Activated CD8-positive, alpha-beta T cell treated with anti-CD3 and anti-CD28 coated beads for 36 hours (primary cell): Measurements from ENCODE around the gene SMOC1. TPM values are rescaled to one million over a fixed set of nuclear protein-coding genes. Genes with fewer than 3 reads are reported as not detected.

Experiments used
- ATAC-seq: fragments of 200-7000 bp; cut with Tn5 transposase; one replicate; pipeline ENCODE4 v1.10.0; 2021; ENCODE audit warnings: mild to moderate bottlenecking, moderate library complexity
- CTCF ChIA-PET: fragments of 350-600 bp; sonication (Branson Sonifier 250); formaldehyde crosslinking; loops from one replicate; lab custom pipeline; 2021; ENCODE audit warnings: antibody characterized with exemption; lab: Charles Lee
- POLR2A ChIA-PET: fragments of 350-600 bp; sonication (Branson Sonifier 250); formaldehyde crosslinking; loops from one replicate; lab custom pipeline; 2021; ENCODE audit warnings: antibody characterized with exemption; lab: Charles Lee
- DNase-seq: peaks from one replicate; pipeline ENCODE4 v3.0.0-alpha.2; 2020
- H3K27ac Mint-ChIP-seq: one replicate; pipeline ENCODE4 v1.8.0; 2021; ENCODE audit warnings: mild to moderate bottlenecking, mixed read lengths
- H3K27me3 Mint-ChIP-seq: one replicate; pipeline ENCODE4 v1.8.0; 2021; ENCODE audit warnings: mixed read lengths
- H3K36me3 Mint-ChIP-seq: one replicate; pipeline ENCODE4 v1.8.0; 2021; ENCODE audit warnings: low read depth, mixed read lengths
- H3K4me1 Mint-ChIP-seq: one replicate; pipeline ENCODE4 v1.8.0; 2021; ENCODE audit warnings: low read depth, mixed read lengths
- H3K4me3 Mint-ChIP-seq: one replicate; pipeline ENCODE4 v1.8.0; 2021; ENCODE audit warnings: mild to moderate bottlenecking, moderate library complexity, mixed read lengths
- H3K9me3 Mint-ChIP-seq: one replicate; pipeline ENCODE4 v1.8.0; 2021; ENCODE audit warnings: mixed read lengths
- intact Hi-C: fragments of 100-400 bp; cut with micrococcal nuclease; formaldehyde crosslinking; loops from one replicate; pipeline ENCODE4 v1.10.0; 2022
- total RNA-seq, 2 experiments: library from RNA; stranded (reverse); gene quantifications; one replicate each; pipeline ENCODE4 v1.2.3, GENCODE V29; 2021
- TF ChIP-seq, protein P1 (sequence below): fragments of 200-600 bp; IDR thresholded peaks from one replicate; pipeline ENCODE4 v1.8.0; 2022; ENCODE audit warnings: antibody characterized with exemption, mild to moderate bottlenecking

SMOC1 gene
- total RNA-seq, 2 experiments from 2014 or later = not detected

DNA sequence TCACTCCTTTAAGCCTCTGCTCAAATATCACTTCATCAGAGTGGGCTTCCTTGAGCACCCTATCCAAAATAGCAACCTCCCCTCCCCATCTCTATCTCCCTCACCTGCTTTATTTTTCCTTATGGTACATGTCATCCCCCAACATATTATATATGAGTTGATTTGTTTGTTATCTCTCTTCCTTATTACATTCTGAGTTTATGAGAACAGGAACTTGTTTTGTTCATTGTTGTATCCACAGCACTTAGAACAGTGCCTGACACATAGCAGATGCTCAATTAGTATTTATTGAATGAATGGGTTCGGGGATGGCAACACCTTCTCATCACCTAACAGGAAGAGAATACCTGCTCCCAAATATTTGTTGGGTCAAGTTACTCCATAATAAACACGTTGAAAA, 24.6 kb upstream of the SMOC1 start:
- ChIA-PET POLR2A (no interaction called here), CTCF (interaction anchor here (1.5 kb wide), 1 partner anchor 174 kb away, joined by 4 read pairs; no protein-coding TSS in a partner anchor)
- no peak overlapping the region for H3K27ac Mint-ChIP-seq
- ATAC-seq (no peak), DNase-seq (no peak)
- H3K4me1 Mint-ChIP-seq = no peaks in the 10 kb centered on the region
- intact Hi-C loops = no loop called here
- no peaks in the 10 kb centered on the region for H3K36me3 Mint-ChIP-seq
- TF ChIP-seq, protein P1, sequence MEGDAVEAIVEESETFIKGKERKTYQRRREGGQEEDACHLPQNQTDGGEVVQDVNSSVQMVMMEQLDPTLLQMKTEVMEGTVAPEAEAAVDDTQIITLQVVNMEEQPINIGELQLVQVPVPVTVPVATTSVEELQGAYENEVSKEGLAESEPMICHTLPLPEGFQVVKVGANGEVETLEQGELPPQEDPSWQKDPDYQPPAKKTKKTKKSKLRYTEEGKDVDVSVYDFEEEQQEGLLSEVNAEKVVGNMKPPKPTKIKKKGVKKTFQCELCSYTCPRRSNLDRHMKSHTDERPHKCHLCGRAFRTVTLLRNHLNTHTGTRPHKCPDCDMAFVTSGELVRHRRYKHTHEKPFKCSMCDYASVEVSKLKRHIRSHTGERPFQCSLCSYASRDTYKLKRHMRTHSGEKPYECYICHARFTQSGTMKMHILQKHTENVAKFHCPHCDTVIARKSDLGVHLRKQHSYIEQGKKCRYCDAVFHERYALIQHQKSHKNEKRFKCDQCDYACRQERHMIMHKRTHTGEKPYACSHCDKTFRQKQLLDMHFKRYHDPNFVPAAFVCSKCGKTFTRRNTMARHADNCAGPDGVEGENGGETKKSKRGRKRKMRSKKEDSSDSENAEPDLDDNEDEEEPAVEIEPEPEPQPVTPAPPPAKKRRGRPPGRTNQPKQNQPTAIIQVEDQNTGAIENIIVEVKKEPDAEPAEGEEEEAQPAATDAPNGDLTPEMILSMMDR = no peak
- peaks cover 4% of the 10 kb centered on the region for H3K27me3 Mint-ChIP-seq
- no peak overlapping the region for H3K4me3 Mint-ChIP-seq
- H3K9me3 Mint-ChIP-seq = no peaks in the 10 kb centered on the region

DNA sequence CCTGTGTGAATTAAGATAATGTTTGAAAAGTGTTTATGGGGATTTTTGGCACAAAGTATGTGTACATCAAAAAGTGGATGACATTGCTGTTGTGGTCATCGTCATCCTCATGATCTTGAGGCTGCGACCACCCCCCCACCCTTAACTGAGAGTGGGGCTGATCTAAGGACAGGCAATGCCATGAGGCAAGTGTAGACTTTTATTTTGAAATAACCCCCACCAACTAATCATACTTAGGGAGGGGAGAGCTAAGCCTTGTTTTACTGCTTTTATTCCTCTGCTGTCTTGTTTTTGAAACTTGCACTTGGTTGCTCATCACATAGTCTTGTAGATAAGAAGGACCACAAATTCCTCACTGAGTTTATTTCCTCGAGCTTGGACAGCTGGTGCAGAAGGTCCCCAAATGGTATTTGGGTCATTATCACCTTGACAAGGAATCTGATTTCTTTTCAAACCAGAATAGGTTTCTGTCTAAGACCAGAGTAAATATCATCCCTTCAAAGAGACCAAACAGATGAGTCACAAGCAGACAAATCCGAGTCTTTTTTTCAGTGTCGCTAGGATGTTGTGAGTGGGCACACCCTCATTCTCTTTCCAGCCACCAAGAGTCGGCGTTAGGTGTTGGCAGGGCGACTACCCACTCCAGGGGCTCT, 23.9 kb upstream of the SMOC1 start:
- H3K27ac Mint-ChIP-seq = no peak overlapping the region
- ChIA-PET CTCF (no interaction called here), POLR2A (no interaction called here)
- DNase-seq = no peak
- ATAC-seq = no peak
- intact Hi-C loops = no loop called here
- TF ChIP-seq, protein P1 = no peak
- H3K27me3 Mint-ChIP-seq = peaks cover 4% of the 10 kb centered on the region
- no peak overlapping the region for H3K4me3 Mint-ChIP-seq
- no peaks in the 10 kb centered on the region for H3K9me3 Mint-ChIP-seq
- H3K4me1 Mint-ChIP-seq = no peaks in the 10 kb centered on the region
- H3K36me3 Mint-ChIP-seq = no peaks in the 10 kb centered on the region

DNA sequence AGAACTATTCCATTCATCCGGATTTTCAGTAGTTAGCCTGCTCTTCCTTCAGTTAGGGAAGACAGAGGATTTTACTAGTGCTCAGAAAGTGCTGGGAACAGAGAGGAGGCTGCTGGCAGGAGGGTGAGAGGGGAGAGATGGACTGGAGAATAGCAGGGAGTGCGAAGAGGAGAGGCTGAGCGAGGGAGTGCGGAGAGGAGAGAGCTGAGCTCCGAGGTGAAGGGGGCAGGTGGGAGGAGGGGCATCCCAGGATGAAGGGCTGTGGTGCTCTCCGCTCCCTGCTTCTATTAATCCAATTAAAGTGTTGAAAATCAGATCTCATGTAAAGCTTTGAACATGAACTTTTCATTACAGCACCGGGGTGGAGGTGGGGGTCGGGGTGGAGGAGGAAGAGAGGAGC, 20.4 kb upstream of the SMOC1 start:
- H3K9me3 Mint-ChIP-seq = no peaks in the 10 kb centered on the region
- ChIA-PET CTCF (interaction anchor here (1.0 kb wide), 1 partner anchor 170 kb away, joined by 3 read pairs; no protein-coding TSS in a partner anchor), POLR2A (no interaction called here)
- no peak overlapping the region for H3K4me3 Mint-ChIP-seq
- H3K36me3 Mint-ChIP-seq = no peaks in the 10 kb centered on the region
- no peaks in the 10 kb centered on the region for H3K4me1 Mint-ChIP-seq
- H3K27ac Mint-ChIP-seq = no peak overlapping the region
- H3K27me3 Mint-ChIP-seq = peaks cover 4% of the 10 kb centered on the region
- intact Hi-C loops = no loop called here
- DNase-seq (no peak), ATAC-seq (no peak)
- TF ChIP-seq, protein P1 = no peak

DNA sequence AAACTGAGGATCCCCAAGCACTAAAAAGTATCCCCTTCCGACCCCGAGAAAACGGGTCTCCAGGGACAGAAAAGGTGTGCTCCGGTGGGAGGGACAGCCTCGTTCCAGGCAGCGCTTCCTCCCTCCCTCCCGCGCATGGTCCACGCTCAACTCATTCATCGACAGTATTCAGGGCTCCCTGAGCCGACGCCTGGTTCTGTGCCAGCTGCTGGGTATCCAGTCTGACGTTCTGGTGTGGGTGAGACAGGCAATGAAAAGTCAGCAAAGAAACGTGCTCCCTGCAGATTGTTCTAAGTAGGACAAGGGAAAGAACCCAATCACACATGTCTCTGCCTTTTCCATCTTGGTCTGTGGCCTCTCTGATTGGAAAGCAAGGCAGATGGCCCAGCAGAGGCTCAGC, 19.6 kb upstream of the SMOC1 start:
- H3K27me3 Mint-ChIP-seq = peaks cover 8% of the 10 kb centered on the region
- intact Hi-C loops = no loop called here
- DNase-seq (no peak), ATAC-seq (no peak)
- no peaks in the 10 kb centered on the region for H3K9me3 Mint-ChIP-seq
- no peaks in the 10 kb centered on the region for H3K36me3 Mint-ChIP-seq
- no peak overlapping the region for H3K27ac Mint-ChIP-seq
- CTCF ChIA-PET = interaction anchor here (1.0 kb wide), 1 partner anchor 169 kb away, joined by 3 read pairs; no protein-coding TSS in a partner anchor
- TF ChIP-seq, protein P1 = no peak
- POLR2A ChIA-PET = no interaction called here
- no peak overlapping the region for H3K4me3 Mint-ChIP-seq
- no peaks in the 10 kb centered on the region for H3K4me1 Mint-ChIP-seq

DNA sequence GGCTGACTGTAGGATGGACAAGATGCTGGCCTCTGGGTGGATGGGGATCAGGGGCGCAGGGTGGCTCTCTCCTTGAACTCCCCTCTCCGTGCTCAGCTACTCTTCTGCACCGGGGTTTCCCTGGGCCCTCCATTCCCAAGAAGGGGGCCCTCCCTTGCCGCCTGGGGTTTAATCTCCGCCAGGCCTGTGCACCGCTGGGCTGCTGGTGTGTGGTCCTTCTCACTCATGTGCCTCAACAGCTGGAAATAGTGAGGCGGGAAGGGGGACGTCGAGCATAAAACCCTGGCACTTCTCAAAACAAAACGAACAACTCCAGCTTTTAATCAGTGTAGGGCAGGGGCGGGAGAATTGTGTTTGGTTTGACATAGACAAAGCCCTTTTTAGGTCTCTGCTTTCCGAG, 19.0 kb upstream of the SMOC1 start:
- peaks cover 10% of the 10 kb centered on the region for H3K27me3 Mint-ChIP-seq
- no peaks in the 10 kb centered on the region for H3K36me3 Mint-ChIP-seq
- ChIA-PET CTCF (no interaction called here), POLR2A (no interaction called here)
- DNase-seq (no peak), ATAC-seq (no peak)
- intact Hi-C loops = no loop called here
- H3K9me3 Mint-ChIP-seq = no peaks in the 10 kb centered on the region
- TF ChIP-seq, protein P1 = no peak
- H3K4me1 Mint-ChIP-seq = no peaks in the 10 kb centered on the region
- H3K4me3 Mint-ChIP-seq = no peak overlapping the region
- H3K27ac Mint-ChIP-seq = no peak overlapping the region
